GM18909 (cell line): ENCODE results near the gene NEK1.

Experiments used
- ATAC-seq: cut with Tn5 transposase; IDR thresholded peaks from one replicate; pipeline ENCODE4 v1.9.1; 2021; ENCODE audit warnings: mild to moderate bottlenecking; ENCODE audit not compliant: unreplicated experiment, poor library complexity

Gene NEK1

DNA sequence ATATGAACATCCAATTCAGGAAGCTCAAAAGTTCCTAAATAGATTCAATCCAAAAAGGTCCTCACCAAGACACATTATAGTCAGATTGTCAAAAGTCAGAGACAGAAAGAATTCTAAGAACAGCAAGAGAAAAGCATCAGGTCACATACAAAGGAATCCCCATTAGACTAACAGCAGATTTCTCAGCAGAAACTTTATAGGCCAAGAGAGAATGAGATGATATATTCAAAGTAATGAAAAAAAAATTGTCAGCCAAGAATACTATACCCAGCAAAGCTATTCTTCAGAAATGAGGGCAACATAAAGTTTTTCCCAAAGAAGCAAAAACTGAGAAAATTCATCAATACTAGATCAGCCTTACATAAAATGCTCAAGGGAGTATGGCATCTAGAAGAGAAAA, 235.0 kb downstream of the NEK1 start:
- no peak for ATAC-seq

DNA sequence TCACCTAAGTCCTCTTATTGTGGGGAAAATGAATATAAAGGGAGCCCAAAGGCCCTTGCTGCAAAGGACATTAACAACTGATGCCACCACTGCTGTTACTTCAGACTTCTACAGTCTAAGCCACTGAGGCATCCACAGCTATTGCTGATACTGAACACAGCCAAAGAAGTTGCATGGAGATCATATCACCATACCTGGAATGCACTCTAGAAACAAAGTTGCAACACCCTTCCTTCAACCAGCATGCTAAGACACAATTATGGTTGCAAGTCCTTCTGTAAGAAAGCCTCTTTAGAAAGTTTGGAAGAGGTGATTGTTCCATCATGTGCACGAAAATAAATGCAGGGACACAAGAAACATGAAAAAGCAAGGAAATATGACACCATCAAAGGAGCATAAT, 236.0 kb downstream of the NEK1 start:
- ATAC-seq: no peak

DNA sequence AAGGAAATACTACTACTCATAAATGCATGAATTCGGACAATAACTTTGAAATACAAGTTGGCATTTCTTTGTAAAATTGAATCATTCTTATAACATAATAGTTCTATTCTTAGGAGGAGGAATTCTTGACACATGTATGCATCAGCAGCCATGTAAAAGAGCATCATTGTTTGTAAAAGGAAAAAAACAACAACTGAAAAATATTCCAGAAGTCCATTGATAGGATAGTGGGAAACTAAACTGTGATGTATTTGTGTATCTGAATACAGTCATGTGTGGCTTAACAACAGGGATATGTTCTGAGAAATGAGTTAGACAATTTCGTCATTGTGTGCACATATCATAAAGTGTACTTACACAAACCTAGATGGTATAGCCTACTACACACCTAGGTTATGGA, 239.6 kb downstream of the NEK1 start:
- ATAC-seq: no peak

DNA sequence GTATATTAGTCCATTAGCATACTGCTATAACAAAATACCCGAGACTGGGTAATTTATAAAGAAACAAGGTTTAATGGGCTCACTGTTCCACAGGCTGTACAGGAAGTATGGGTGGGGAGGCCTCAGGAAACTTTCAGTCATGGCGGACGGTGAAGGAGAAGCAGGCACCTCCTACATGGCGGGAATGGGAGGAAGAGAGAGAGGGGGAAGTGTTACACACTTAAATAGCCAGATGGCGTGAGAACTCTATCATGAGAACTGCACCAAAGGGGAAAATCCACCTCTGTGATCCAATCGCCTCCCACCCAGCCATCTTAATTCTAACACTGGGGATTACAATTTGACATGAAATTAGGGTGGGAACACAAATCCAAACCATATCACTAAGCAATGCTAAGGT, 242.7 kb downstream of the NEK1 start:
- no peak for ATAC-seq

DNA sequence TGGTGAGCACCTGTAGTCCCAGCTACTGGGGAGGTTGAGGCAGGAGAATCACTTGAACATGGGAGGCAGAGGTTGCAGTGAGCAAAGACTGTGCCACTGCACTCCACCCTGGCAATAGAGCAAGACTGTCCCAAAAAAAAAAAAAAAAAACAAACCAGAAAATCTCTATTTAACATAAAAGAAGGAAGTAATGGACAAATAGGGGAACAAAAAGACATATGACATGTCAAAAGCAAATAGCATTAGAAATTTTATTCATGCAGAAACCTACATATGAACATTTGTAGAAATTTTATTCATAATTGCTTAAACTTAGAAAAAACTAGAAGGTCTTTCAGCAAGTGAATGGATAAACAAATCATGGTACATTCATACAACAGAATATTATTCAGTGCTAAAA, 244.6 kb downstream of the NEK1 start:
- ATAC-seq: no peak

DNA sequence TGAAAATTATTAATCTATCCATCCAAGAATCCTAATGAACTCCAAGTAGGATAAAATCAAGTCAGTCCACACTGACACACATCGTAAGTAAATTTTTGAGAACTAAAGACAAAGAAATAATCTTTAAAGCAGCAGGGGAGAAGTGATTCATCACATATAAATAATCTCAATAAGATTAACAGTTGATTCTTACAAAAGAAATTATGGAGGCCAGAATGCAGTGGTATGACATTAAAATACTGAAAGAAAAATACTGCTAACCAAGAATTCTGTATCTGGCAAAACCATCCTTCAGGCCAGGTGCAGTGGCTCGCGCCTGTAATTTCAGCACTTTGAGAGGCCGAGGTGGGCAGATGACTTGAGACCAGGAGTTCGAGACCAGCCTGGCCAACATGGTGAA, 245.6 kb downstream of the NEK1 start:
- no peak for ATAC-seq

DNA sequence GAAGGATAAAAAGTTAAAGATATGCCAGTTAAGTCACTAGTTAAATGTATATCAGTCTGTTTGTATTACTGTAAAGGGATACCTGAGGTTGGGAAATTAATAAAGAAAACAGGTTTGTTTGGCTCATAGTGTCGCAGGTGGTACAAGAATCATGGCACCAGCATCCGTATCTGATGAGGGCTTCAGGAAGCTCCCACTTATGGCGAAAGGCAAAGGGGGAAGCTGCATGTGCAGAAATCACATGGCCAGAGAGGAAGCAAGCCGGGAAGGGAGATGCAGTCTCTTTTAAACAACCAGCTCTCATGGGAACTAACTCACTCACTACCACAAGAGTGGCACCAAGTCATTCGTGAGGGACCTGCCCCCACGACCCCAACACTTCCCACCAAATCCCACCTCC, 249.8 kb downstream of the NEK1 start:
- no peak for ATAC-seq

DNA sequence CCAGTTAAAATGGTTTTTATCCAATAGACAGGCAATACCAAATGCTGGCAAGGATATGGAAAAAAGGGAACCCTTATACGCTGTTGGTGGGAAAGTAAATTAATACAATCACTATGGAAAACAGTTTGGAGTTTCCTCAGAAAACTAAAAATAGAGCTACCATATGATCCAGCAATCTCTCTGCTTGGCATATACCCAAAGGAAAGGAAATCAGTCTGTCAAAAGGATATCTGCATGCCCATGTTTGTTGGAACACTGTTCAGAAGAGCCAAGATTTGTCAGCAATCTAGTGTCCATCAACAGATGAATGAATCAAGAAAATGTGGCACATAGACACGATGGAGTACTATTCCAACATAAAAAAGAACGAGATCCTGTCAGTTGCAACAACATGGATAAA, 250.6 kb downstream of the NEK1 start:
- no peak for ATAC-seq

DNA sequence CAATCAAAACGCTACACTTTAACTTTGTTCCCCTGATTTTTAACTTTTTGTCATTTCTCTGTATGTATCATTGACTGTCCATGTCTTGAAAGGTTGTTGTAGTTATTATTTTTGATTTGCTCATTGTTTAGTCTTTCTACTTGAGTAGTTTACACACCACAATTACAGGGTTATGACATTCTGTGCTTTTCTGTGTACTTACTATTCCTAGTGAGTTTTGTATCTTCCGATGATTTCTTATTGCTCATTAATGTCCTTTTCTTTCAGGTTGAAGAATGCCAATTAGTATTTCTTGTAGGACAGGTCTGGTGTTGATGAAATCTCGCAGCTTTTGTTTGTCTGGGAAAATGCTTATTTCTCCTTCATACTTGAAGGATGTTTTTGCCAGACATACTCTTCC, 252.4 kb downstream of the NEK1 start:
- no peak for ATAC-seq

DNA sequence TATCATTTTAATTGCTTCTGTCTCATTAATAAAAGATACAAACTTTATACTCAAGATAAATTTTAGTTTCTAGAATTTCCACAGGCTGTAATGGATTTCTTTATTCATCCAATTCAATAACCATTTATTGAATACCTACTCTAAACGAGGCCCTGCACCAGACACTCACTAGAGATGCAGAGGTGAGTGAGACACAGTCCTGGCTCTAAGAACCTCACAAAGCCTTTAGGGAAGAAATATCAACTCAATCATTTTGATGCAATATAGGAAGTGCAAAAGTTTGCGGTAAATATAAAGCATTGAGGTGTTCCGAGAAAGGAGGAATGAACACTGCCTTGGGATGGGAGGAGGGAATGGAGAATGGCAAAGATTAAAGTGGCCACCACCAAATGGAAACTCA, 260.0 kb downstream of the NEK1 start:
- no peak for ATAC-seq

DNA sequence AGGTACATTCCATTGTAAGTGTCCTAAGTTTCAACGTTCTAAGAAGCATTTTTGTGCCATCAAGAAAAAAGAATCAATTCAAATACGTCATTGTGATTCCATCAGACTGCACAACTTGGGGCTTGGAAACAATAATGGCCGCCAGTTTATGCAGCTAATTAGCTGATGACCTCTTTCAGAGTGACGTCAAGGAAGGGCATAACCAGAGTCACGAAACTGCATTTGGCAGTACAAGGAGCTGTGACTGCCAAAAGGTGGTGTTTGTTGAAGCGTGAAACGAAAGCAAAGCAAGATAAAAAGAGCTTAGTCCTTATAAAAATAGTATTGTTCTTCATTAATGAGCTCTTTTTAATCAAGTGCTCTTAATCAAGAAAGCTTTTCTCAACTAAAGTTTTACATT, 260.5 kb downstream of the NEK1 start:
- ATAC-seq: no peak

DNA sequence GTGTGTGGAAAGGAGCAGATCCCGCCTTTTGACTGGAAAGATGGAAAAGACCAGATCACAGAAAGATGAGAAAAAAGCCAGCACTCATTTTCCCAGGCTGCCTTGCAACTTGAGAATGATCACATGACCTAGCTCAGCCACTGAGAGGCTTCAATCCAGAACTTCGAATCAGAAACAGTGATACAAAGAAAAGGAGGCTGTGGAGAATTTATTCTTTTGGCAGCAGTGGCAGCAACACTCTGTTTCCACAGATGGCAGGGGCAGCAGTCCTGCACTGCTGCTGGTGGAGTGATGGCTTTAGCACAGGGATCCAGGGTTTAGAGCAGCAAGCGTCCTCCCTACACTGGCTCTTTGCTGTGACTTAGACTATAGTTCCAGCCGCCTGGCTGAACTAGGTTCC, 263.8 kb downstream of the NEK1 start:
- no peak for ATAC-seq

DNA sequence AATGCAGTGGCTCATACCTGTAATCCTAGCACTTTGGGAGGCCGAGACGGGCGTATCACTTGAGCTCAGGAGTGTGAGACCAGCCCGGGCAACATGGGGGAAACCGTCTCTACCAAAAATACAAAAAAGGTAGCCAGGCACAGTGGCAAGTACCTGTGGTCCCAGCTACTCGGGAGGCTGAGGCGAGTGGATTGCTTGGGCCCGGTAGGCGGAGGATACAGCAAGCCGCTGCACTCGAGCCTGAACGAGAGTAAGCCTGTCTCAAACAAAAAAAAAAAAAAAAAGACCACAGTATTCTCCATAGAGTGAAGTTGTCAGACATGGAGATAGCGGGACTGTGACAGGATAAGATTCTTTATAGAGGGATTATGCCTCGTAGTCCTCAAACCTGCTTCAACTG, 265.5 kb downstream of the NEK1 start:
- no peak for ATAC-seq

DNA sequence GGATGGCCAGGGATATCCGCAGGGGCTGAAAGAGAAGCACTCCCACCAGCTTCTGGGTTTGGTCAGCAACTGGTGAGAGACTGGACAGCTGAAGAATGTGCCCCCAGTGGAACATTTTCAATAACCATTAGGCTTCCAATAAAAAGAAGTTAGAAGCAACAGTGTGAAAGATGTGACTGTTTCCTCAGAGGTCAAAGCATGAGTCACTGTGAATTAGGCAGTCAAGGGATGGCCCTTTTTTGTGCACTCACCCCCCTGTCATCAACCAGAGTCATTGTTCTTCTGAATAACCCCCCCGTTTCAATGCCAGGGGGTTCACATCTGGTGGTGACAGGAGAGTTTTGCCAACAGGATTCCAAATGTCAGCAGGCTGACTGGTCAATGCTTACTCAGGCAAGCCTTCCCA, 267.1 kb downstream of the NEK1 start:
- no peak for ATAC-seq
